Cardiac muscle cell (in vitro differentiated cells and primary cell): ENCODE data around the gene PPFIA4. TPM values are rescaled to one million over a fixed set of nuclear protein-coding genes. Genes with fewer than 3 reads are reported as not detected.

ENCODE experiments used
- DNase-seq, 2 donors: peaks; one replicate each; pipeline versions ENCODE4 v3.0.0 to v3.0.0-alpha.2; 2010 to 2017; ENCODE audit warnings: low read depth in 1 of 2, low spot score in 1 of 2
- H3K27ac ChIP-seq: fragments of 200-600 bp; sonication (generic); 2 replicates; pipeline ENCODE4 v1.5.1; 2016
- H3K27me3 ChIP-seq: fragments of 200-600 bp; sonication (generic); 2 replicates; pipeline ENCODE4 v1.6.0; 2016; ENCODE audit warnings: control low read depth
- H3K36me3 ChIP-seq: fragments of 200-600 bp; sonication (generic); 2 replicates; pipeline ENCODE4 v1.5.1; 2016; ENCODE audit warnings: control low read depth
- H3K4me1 ChIP-seq: fragments of 200-600 bp; sonication (generic); 2 replicates; pipeline ENCODE4 v1.8.1; 2017; ENCODE audit warnings: low read depth, mild to moderate bottlenecking, mixed run types
- H3K4me3 ChIP-seq: fragments of 200-600 bp; sonication (generic); 2 replicates; pipeline ENCODE4 v1.5.1; 2016; ENCODE audit warnings: mild to moderate bottlenecking
- H3K9me3 ChIP-seq: fragments of 200-600 bp; sonication (generic); 2 replicates; pipeline ENCODE4 v1.5.1; 2017; ENCODE audit warnings: low read depth, mild to moderate bottlenecking, control low read depth
- polyA plus RNA-seq: library from polyadenylated mRNA; unstranded; fragments of >200 nt; fragmentation: Nextera tagmentation; extraction: Ambion mirVana; gene quantifications from 2 replicates; pipeline ENCODE4 v1.2.1, GENCODE V29; 2016
- total RNA-seq: library from RNA; depleted of rRNA; stranded (reverse); fragments of >200 nt; gene quantifications from 2 replicates; pipeline ENCODE4 v1.2.3, GENCODE V29; 2016
- TF ChIP-seq, protein P1 (sequence below): IDR thresholded peaks from 2 replicates; pipeline ENCODE4 v1.5.1; 2012; ENCODE audit warnings: low read depth, mild to moderate bottlenecking, low read length

Gene PPFIA4
- total and polyA plus RNA-seq, 2 experiments from 2014 or later = 97.5 to 207 TPM

DNA sequence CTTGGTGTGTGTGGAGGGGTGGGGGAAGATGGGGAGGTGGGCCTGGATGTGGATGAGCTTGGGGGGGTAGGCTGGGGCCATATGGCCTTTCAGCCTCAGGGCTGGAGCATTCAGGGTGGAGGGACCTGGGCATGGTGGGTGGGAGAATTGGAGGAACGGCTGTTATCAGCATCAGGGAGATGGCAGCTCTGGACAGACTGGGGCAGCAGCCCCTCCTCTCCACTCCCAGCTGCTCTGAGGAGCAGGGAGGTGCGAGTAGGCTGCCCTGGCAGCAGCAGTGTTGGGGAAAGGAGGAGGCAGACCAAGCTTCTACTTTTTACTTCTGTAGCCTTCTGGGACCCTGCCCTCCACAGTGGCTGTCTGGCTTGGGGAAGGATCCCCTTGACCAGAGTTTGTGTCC, 10.2 kb downstream of the PPFIA4 start:
- no peak overlapping the region for H3K4me3 ChIP-seq
- H3K36me3 ChIP-seq = no peaks in the 10 kb centered on the region
- H3K4me1 ChIP-seq = peaks cover 59% of the 10 kb centered on the region
- H3K9me3 ChIP-seq = no peaks in the 10 kb centered on the region
- no peaks in the 10 kb centered on the region for H3K27me3 ChIP-seq
- peak overlapping the region; percentile 90 for H3K27ac ChIP-seq
- TF ChIP-seq, protein P1, sequence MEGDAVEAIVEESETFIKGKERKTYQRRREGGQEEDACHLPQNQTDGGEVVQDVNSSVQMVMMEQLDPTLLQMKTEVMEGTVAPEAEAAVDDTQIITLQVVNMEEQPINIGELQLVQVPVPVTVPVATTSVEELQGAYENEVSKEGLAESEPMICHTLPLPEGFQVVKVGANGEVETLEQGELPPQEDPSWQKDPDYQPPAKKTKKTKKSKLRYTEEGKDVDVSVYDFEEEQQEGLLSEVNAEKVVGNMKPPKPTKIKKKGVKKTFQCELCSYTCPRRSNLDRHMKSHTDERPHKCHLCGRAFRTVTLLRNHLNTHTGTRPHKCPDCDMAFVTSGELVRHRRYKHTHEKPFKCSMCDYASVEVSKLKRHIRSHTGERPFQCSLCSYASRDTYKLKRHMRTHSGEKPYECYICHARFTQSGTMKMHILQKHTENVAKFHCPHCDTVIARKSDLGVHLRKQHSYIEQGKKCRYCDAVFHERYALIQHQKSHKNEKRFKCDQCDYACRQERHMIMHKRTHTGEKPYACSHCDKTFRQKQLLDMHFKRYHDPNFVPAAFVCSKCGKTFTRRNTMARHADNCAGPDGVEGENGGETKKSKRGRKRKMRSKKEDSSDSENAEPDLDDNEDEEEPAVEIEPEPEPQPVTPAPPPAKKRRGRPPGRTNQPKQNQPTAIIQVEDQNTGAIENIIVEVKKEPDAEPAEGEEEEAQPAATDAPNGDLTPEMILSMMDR = no peak
- no peak for DNase-seq

DNA sequence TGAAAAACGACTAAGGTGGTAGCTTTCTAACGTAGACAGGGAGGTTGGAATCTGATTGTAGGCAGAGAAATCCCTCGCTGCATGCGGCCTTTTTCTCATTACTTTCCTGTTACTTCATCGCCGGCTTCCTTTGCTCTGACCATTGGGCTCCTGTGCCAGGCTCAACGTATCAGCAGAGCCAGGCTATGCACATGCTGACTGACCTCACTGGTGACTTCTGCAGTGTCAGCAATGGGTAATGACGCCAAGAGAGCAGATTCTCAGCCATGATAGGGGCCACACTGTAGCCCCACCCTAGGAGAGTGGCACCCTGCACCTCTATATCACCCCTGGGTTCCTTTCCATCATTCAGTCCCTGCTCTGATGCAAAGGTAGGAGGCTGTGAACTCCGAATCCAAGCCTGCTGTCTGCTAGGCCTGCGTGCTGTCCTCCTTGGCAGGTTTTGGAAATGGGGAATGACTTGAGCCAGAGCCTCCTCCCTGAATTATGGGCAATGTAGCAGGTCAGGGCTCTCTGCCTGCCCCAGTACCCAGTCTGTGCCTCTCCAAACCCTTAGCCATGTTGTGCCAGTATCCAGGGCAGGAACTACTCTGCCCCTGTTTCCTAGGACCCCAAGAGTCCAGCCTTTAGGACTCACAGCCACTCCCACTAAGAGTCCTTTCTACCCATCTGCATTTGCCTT, 11.4 kb downstream of the PPFIA4 start:
- Histone ChIP-seq H3K36me3 (no peaks in the 10 kb centered on the region), H3K4me1 (peaks cover 67% of the 10 kb centered on the region), H3K4me3 (no peak overlapping the region), H3K27ac (no peak overlapping the region), H3K27me3 (no peaks in the 10 kb centered on the region), H3K9me3 (no peaks in the 10 kb centered on the region)
- TF ChIP-seq, protein P1 = no peak
- DNase-seq = no peak

DNA sequence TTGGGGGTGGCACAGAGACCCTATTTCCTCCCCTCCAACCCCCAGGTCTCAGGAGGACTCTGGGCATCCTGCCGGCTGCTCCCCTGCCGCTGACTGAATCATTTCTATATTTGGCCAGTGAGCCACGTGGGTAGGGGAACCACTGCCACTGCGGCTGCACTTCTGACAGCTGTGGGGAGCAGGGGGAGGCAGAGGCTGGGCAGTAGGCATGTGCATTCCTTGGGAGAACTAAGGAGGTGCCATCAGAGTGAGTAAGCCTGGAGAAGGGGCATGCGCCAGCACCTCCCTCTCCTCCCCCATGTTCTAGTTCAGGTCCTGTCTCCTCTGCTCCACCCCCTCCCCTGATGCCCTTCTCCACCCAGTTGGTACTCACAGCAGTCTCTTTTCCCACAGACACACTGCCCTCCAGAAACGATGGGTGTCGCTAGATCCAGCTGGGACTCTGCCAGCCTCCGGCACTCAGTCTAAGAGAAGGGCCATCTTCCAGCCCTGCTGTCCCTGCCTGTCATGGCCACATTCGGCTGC, 12.0 kb downstream of the PPFIA4 start:
- H3K4me1 ChIP-seq = peaks cover 67% of the 10 kb centered on the region

DNA sequence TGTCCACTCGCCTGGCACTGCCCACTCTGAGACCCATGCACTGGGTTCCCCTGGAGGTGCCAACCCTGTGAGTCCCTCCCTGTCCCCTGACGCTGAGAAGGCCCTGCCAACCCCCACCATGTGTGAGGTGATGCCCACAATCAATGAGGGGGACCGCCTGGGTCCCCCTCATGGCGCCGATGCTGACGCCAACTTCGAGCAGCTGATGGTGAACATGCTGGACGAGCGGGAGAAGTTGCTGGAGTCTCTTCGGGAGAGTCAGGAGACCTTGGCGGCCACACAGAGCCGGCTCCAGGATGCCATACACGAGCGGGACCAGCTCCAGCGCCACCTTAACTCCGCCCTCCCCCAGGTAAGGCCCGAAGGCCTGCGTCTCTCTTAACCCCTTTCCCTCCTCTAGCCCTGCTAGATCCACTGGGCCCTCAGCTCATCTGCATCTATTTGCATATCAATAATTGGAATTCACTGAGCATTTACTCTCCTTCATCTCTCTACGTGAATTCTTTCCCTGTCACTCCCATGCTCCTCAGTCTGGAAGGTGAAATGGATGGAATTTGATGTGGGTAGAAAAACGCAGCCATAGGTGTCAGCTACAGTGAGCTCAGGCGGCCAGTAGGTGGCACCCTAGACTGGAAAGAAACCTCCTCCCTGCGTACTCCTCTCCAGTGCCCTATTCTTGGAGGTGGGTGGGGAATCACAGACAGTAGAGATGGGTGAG, 12.8 kb downstream of the PPFIA4 start:
- peaks cover 65% of the 10 kb centered on the region for H3K4me1 ChIP-seq
- TF ChIP-seq, protein P1 = peak; percentile 97
- no peak overlapping the region for H3K4me3 ChIP-seq
- no peaks in the 10 kb centered on the region for H3K27me3 ChIP-seq
- peak; percentile 78 to 84 for DNase-seq
- no peaks in the 10 kb centered on the region for H3K9me3 ChIP-seq
- peaks cover 10% of the 10 kb centered on the region for H3K36me3 ChIP-seq
- H3K27ac ChIP-seq = peak overlapping the region; percentile 95

More for the DNA sequence above, 12.0 kb downstream of the PPFIA4 start:
- H3K9me3 ChIP-seq = no peaks in the 10 kb centered on the region
- peak; percentile 46 to 65 for DNase-seq
- no peak overlapping the region for H3K27ac ChIP-seq
- H3K36me3 ChIP-seq = peaks cover 2% of the 10 kb centered on the region
- TF ChIP-seq, protein P1 = no peak
- H3K27me3 ChIP-seq = no peaks in the 10 kb centered on the region
- H3K4me3 ChIP-seq = no peak overlapping the region

DNA sequence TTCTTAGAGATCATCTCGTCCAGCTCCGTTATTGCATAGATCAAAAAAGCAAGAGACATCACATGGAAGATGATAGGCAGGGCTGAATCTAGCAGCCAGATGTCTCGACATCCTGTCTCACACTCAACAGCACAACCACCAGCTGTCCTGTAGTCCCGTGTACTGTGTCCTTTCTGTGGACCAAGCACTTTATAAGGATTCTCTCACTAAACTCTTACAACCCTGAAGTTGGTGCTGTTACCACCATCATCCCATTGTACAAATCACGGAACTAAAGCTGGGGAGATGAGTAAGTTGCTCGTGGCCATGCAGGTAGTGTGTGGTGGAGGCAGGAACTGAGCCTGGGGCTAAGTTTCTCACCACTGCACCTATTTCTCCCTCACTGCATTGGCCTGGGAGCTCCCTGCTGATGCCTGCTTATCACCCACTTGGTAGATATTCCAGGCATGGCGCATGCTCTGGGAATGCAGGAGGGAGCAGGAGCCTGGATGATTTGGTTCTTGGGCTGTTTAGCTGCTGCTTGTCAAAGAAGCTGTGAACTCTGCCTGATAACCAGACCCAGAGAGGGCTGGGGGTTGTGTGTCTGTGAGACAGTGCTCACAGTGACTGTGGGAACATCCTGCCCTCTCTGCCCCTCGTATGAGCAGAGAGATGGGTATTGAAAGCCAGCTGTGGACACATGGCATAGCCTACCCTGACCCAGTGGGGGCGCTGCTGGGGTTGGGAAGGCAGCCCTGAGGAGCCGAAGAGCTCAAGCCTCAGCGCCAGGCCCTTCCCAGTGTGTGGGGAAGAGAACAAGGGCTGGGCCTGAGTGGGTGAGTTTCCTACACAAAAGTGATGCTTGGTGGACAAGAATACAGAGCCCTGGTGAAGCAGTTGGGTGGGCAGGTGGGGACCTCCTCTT, 13.6 kb downstream of the PPFIA4 start:
- H3K4me1 ChIP-seq = peaks cover 58% of the 10 kb centered on the region

More for the DNA sequence above, 13.6 kb downstream of the PPFIA4 start:
- TF ChIP-seq, protein P1 = peak; percentile 42
- Histone ChIP-seq H3K9me3 (no peaks in the 10 kb centered on the region), H3K36me3 (peaks cover 17% of the 10 kb centered on the region), H3K27me3 (no peaks in the 10 kb centered on the region), H3K4me3 (no peak overlapping the region), H3K27ac (peak overlapping the region; percentile 95)
- DNase-seq = peak in 1 of 2 donors; percentile 80
